GM21723 (cell line): ENCODE results near the gene TFDP2.
"Not testable (repeated sequence)": the region's sequence is repeated elsewhere in the genome, so short reads cannot be mapped to it uniquely, and the experiment has no call there.

Experiments
- ATAC-seq: cut with Tn5 transposase; IDR thresholded peaks from one replicate; pipeline ENCODE4 v1.9.1; 2021; ENCODE audit warnings: mild to moderate bottlenecking, moderate library complexity; ENCODE audit not compliant: unreplicated experiment

TFDP2 gene

GRCh38 chr3:142077155-142077858, 72.0 kb downstream of the TFDP2 start:
- ATAC-seq, result no peak

- ATAC-seq, result not testable (repeated sequence)
Measured at GRCh38 chr3:142075656-142076055, 73.7 kb downstream of the TFDP2 start.

- ATAC-seq, result no peak
Measured at GRCh38 chr3:142072816-142073215, 76.5 kb downstream of the TFDP2 start.

GRCh38 chr3:142065932-142066331, 83.4 kb downstream of the TFDP2 start:
- no peak for ATAC-seq

GRCh38 chr3:142065344-142065743, 84.0 kb downstream of the TFDP2 start:
- ATAC-seq, result no peak

- ATAC-seq, result no peak
Measured at GRCh38 chr3:142064454-142064853, 84.9 kb downstream of the TFDP2 start.

- no peak for ATAC-seq
Measured at GRCh38 chr3:142057331-142057725, 92.0 kb downstream of the TFDP2 start.

- no peak for ATAC-seq
Measured at GRCh38 chr3:142056656-142057330, 92.6 kb downstream of the TFDP2 start.

- no peak for ATAC-seq
Measured at GRCh38 chr3:142053835-142054234, 95.5 kb downstream of the TFDP2 start.

- ATAC-seq, result no peak
Measured at GRCh38 chr3:142053244-142053643, 96.1 kb downstream of the TFDP2 start.

GRCh38 chr3:142051351-142051750, 98.0 kb downstream of the TFDP2 start:
- ATAC-seq, result no peak

- no peak for ATAC-seq
Measured at GRCh38 chr3:142047021-142047369, 102.3 kb downstream of the TFDP2 start.

GRCh38 chr3:142046320-142047020, 102.9 kb downstream of the TFDP2 start:
- ATAC-seq, result no peak

GRCh38 chr3:142040941-142041491, 108.3 kb downstream of the TFDP2 start:
- ATAC-seq, result no peak

GRCh38 chr3:142035308-142035922, 113.9 kb downstream of the TFDP2 start:
- no peak for ATAC-seq

- no peak for ATAC-seq
Measured at GRCh38 chr3:142033292-142033691, 116.1 kb downstream of the TFDP2 start.

- ATAC-seq, result no peak
Measured at GRCh38 chr3:142031575-142031974, 117.8 kb downstream of the TFDP2 start.

- no peak for ATAC-seq
Measured at GRCh38 chr3:142029791-142030190, 119.6 kb downstream of the TFDP2 start.

- ATAC-seq, result peak; percentile 38
Measured at GRCh38 chr3:142029052-142029642, 120.2 kb downstream of the TFDP2 start.

- ATAC-seq, result peak; percentile 59
Measured at GRCh38 chr3:142028243-142028777, 121.0 kb downstream of the TFDP2 start.

- ATAC-seq, result no peak
Measured at GRCh38 chr3:142027735-142028134, 121.6 kb downstream of the TFDP2 start.
